Measurements from ENCODE around the gene SERPINA6. TPM values are rescaled to one million over a fixed set of nuclear protein-coding genes. Genes with fewer than 3 reads are reported as not detected.
"Not testable (repeated sequence)": the region's sequence is repeated elsewhere in the genome, so short reads cannot be mapped to it uniquely, and the experiment has no call there.

SERPINA6 gene
- polyA plus RNA-seq, 3 donors, result not detected

GRCh38 chr14:94370524-94370910, 47.4 kb upstream of the SERPINA6 start:
- Histone ChIP-seq H3K9me3 (replicated peaks in 1 of 2; ENCODE audit: control insufficient read depth in 1 of 2, insufficient read depth in 1 of 2, low read length in 2 of 2) (no peaks in the 10 kb centered on the region), H4K20me1 (ENCODE audit: insufficient read depth, low read length) (no peaks in the 10 kb centered on the region)
- WGBS (ENCODE audit: insufficient coverage), result 100% methylated on average over 2 of the region's 6 CpGs

GRCh38 chr14:94369766-94370523, 46.8 kb upstream of the SERPINA6 start:
- H3K9me3 ChIP-seq (replicated peaks in 1 of 2; ENCODE audit: control insufficient read depth in 1 of 2, insufficient read depth in 1 of 2, low read length in 2 of 2); H3K36me3 Mint-ChIP-seq; intact Hi-C loops (cut with micrococcal nuclease); H3K27ac Mint-ChIP-seq; H3K79me2 ChIP-seq (ENCODE audit: insufficient read depth, low read length); H4K20me1 ChIP-seq (ENCODE audit: insufficient read depth, low read length); H3K4me3 Mint-ChIP-seq; H3K4me3 ChIP-seq (replicated peaks in 1 of 3; ENCODE audit: low read depth in 2 of 3, low read length in 3 of 3); H3K9ac ChIP-seq (ENCODE audit: insufficient read depth, low read length, poor library complexity, severe bottlenecking); H3K27me3 Mint-ChIP-seq (ENCODE audit: low read depth in 3 of 3); H2AFZ ChIP-seq (ENCODE audit: insufficient read depth, low read depth, low read length, poor library complexity, severe bottlenecking); H3K9me3 Mint-ChIP-seq; H3K27me3 ChIP-seq (ENCODE audit: control insufficient read depth in 2 of 2, insufficient read depth in 2 of 2, low read length in 2 of 2); H3K4me2 ChIP-seq (replicated peaks; ENCODE audit: extremely low read depth, low read length, poor library complexity, severe bottlenecking); DNase-seq; H3K36me3 ChIP-seq (replicated peaks in 1 of 2; ENCODE audit: control insufficient read depth in 1 of 2, insufficient read depth in 2 of 2, low read length in 2 of 2); H3K27ac ChIP-seq (ENCODE audit: low read depth in 1 of 2, low read length in 2 of 2): not testable (repeated sequence)
- WGBS (ENCODE audit: insufficient coverage), result 83% methylated on average over 4 of the region's 22 CpGs
- peaks cover 29% of the 10 kb centered on the region for H3K4me1 Mint-ChIP-seq
- H3K4me1 ChIP-seq (ENCODE audit: control insufficient read depth in 1 of 2, insufficient read depth in 2 of 2, low read length in 2 of 2), result peaks cover 22 to 27% of the 10 kb centered on the region in 2 donors

More at GRCh38 chr14:94370524-94370910, 47.4 kb upstream of the SERPINA6 start:
- Histone ChIP-seq H3K4me2 (replicated peaks; ENCODE audit: extremely low read depth, low read length, poor library complexity, severe bottlenecking) (no peak overlapping the region), H3K27ac (ENCODE audit: low read depth in 1 of 2, low read length in 2 of 2) (no peak overlapping the region), H3K4me1 (ENCODE audit: control insufficient read depth in 1 of 2, insufficient read depth in 2 of 2, low read length in 2 of 2) (peaks cover 22 to 28% of the 10 kb centered on the region in 2 donors), H3K27me3 (ENCODE audit: control insufficient read depth in 2 of 2, insufficient read depth in 2 of 2, low read length in 2 of 2) (no peaks in the 10 kb centered on the region), H3K36me3 (replicated peaks in 1 of 2; ENCODE audit: control insufficient read depth in 1 of 2, insufficient read depth in 2 of 2, low read length in 2 of 2) (no peaks in the 10 kb centered on the region), H3K79me2 (ENCODE audit: insufficient read depth, low read length) (no peaks in the 10 kb centered on the region), H3K4me3 (replicated peaks in 1 of 3; ENCODE audit: low read depth in 2 of 3, low read length in 3 of 3) (no peak overlapping the region), H3K9ac (ENCODE audit: insufficient read depth, low read length, poor library complexity, severe bottlenecking) (no peak overlapping the region), H2AFZ (ENCODE audit: insufficient read depth, low read depth, low read length, poor library complexity, severe bottlenecking) (no peak overlapping the region)
- DNase-seq, result no peak
- peak overlapping the region in 1 of 7 donors; percentile 4 for H3K27ac Mint-ChIP-seq
- H3K27me3 Mint-ChIP-seq (ENCODE audit: low read depth in 3 of 3), result peaks cover 2 to 9% (median 5%) of the 10 kb centered on the region in 3 donors
- peaks cover 33% of the 10 kb centered on the region for H3K4me1 Mint-ChIP-seq
- H3K36me3 Mint-ChIP-seq, result peaks cover 0 to 2% of the 10 kb centered on the region in 2 donors
- intact Hi-C loops (cut with micrococcal nuclease), result no loop called here
- TF ChIP-seq CTCF (IDR thresholded peaks at IDR 0.05), result no peak
- peaks cover 0 to 4% (median 0%) of the 10 kb centered on the region in 7 donors for H3K9me3 Mint-ChIP-seq
- H3K4me3 Mint-ChIP-seq, result no peak overlapping the region

Measured in CD14-positive monocyte (primary cell).